Upper lobe of left lung (tissue), 4 donors: ENCODE measurements around the gene MYL6B.

Experiments
- CTCF ChIP-seq, 6 experiments: fragments of 450-650 bp in 4 of 6; fragments of 200-600 bp in 2 of 6; sonication (generic) in 2 of 6; IDR thresholded peaks; one replicate each; pipeline ENCODE4 v1.5.1; 2016 to 2019; ENCODE audit warnings: antibody characterized with exemption in 6 of 6
- EP300 ChIP-seq, 4 donors: sonication (generic); formaldehyde crosslinking; IDR thresholded peaks; one replicate each; pipeline ENCODE4 v1.5.1; 2017; ENCODE audit warnings: antibody characterized with exemption in 4 of 4, control low read depth in 2 of 4
- POLR2A ChIP-seq, 4 donors: fragments of 450-650 bp; IDR thresholded peaks; one replicate each; pipeline ENCODE4 v1.5.1; 2016 to 2017; ENCODE audit warnings: antibody characterized with exemption in 4 of 4, mild to moderate bottlenecking in 2 of 4
- POLR2AphosphoS5 ChIP-seq, 2 donors: sonication (generic); formaldehyde crosslinking; IDR thresholded peaks; one replicate each; pipeline ENCODE4 v1.5.1; 2017; ENCODE audit warnings: antibody characterized with exemption in 2 of 2

- TF ChIP-seq EP300 (IDR thresholded peaks at IDR 0.05), result no peak
- no peak for TF ChIP-seq CTCF (IDR thresholded peaks at IDR 0.05)
- TF ChIP-seq POLR2A (IDR thresholded peaks at IDR 0.05), result no peak
- TF ChIP-seq POLR2AphosphoS5 (IDR thresholded peaks at IDR 0.05), result no peak
These were observed 1.9 kb downstream of the MYL6B start for GRCh38 chr12:56154246-56154771.
